ENCODE data around the gene KLHL29.

The KLHL29 gene

GRCh38 chr2:23497536-23497935 is 112.6 kb downstream of the KLHL29 start:
- no peak for DNase-seq

DNA sequence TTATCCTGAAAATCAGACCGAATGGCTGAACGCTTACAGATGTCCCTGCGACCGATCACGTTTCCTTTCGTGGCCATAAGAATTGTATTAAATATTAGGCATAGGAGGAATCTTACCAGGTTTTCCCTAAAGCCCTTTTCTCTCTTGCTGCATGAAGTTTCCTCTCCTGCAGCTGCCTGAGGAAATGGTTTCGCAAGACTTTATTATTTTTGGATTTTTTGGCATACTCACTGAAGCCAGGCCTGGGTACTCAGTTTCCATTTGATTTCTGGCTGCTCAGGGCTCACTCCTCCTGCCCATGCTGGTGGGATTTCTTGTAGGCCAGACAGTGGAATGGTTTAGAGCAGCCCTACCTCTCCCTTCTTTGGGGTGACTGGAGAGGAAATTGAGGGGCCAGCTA is 114.0 kb downstream of the KLHL29 start:
- DNase-seq, result no peak

DNA sequence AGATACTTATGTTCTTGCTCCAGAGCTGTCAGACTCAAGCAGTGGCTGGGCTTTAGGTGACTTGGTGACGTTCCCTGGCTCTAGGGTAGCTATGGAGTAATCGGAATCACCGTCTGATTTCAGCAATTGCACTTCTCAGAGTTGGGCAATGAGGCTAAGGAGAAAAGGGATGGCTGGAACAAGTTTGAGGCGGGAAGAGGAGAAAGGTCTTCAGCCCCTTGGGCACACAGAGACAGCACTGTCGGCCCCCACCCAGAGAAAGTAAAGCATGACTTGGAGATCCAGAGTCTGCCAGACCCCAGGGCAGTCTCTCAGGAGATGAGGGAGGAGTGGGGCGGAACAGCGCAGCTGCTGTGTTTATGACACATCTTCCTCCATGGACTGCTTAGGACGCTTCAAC is 114.5 kb downstream of the KLHL29 start:
- DNase-seq, result no peak

DNA sequence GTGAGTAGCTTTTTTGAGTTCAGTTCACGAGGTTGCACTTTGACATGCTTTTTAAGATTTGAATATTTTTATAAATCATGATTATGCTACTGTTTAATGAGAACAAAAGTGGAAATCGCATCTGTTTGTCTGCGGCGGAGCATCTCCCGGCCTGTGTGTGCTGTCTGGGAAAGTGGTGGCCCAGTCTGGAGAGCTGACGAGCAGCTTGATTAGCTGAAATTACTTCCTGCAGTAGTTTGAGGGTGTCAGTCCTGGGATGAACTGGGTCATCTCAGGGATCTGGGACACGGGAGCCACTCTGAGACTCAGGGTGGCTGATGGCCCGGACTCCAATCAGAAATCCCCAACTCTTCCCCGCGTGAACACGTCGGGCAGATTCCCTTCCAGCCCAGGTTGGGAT is 115.9 kb downstream of the KLHL29 start:
- no peak for DNase-seq

DNA sequence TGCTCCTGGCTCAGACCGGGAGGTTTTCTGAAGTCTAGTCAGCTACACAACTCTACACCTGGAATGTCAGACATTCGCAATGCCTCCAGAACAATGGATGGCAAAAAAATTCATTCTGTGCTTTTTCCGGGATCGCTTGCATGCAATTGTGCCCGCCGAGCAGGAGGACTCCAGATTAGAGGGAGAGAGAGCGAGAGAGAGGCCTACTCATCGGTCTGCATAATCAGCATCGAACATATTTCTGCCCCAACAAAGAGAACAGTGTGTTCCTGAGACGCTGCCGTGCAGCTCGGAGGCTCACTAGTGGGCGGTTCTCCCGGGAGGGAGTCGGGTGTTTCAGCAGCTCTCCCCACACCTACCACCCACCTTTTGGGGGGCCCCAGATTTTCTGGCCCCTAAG is 117.1 kb downstream of the KLHL29 start:
- no peak for DNase-seq

DNA sequence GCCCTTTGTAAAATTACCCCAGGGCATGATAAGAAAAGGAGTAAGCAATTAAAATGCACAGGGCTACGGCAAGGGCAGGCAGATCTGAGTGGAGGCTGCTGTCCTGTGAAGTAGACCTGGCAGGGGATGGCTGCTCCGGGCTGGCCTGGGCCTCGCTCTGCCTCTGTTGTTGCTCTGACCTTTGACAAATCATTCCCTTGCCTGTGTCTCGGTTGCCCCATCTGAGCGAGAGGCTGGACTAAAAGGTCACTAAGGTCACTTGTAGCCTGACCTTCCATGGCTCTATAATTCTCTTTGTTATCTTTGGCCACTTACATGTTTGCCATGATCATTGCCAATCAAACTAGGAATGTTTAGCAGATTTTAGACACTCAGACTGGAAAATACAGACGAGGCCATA is 118.1 kb downstream of the KLHL29 start:
- DNase-seq, result no peak

GRCh38 chr2:23503682-23504081 is 118.7 kb downstream of the KLHL29 start:
- no peak for DNase-seq

- no peak for DNase-seq
Measured at GRCh38 chr2:23504591-23504990, 119.6 kb downstream of the KLHL29 start.

GRCh38 chr2:23505218-23505983 is 120.4 kb downstream of the KLHL29 start:
- DNase-seq, result no peak

DNA sequence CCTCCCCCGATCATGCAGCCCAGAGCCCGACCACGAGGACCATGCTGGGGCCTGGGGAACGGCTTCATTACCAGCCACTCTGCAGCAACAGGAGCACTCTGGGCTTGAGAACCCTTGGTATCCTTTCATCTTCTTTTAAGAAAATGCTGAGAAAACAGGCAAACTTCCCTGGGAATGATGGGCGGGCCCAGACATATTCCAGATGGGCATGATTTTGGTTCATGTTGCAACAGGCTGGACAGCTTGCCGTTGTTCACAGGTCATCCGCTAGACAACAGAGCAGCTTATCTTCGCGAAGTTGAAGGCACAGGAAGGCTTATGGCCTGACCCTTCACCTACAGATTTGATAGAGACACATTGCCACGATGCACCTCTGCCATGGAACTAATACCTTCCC is 121.0 kb downstream of the KLHL29 start:
- no peak for DNase-seq

DNA sequence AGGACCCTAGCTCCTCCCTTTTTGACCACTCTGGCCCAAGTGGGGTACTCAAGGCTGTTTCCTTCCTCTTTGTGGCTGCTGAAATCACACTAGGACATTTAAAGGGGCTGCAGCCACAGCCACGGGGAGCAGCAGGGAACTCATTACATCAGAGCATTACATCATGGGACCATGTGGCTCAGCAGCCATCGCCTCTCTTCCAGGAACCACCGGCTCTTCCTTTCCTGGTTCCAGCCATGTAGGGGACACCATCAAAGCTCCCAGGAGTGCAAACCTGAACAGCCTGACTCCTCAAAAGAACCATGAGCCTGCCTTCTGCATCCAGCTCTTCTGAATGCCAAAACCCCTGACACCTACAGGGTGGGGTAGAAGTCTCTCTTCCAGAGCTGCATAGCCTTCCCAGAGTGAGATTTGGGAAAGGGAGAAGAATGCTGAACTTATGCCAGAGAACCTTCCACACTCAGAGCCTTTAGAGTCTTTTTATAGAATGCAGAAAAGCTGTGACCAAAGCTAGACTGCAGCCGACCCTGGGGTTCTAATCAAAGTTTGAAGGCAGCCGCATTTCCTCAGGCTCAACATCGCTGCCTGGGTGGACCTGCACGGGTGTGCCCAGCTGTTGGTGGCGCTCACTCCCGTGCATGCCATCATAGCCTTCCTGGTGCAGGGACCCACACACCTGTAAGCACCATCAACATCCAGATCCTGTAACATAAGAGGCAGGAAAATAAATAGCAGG is 121.7 kb downstream of the KLHL29 start:
- no peak for DNase-seq

DNA sequence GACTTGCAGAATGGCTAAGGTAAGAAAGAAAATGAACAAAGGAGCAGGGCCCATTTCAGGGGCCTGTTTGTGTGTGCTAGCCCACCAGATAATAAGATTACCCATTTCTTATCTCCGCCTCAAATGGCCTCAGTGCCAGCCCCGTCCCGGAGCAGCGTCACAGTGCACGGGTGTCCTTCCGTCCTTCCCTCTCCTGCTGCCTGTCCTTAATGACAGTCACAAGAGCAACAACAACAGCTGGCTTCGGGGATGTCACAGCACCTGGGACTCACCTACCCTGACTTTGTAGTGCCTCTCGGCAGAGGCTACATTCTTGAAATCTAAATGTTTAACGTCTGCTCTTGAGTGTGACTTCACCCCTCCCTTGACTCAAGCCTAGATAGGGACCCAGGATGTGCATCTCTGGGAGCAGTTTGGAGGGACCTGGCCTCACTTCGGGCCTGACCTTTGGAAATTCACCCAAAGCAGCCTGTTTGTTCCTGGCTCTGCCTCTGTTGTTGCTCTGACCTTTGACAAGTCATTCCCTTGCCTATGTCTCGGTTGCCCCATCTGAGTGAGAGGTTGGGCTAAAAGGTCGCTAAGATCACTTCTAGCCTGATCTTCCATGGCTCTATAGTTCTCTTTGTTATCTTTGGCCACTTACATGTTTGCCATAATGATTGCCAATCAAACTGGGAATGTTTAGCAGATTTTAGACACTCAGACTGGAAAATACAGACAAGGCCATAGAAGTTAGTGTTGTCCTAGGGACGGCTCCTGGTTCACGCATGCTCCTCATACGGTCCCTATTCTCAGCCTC is 122.5 kb downstream of the KLHL29 start:
- no peak for DNase-seq

GRCh38 chr2:23508066-23508390 is 123.0 kb downstream of the KLHL29 start:
- no peak for DNase-seq

GRCh38 chr2:23509103-23509502 is 124.1 kb downstream of the KLHL29 start:
- no peak for DNase-seq

GRCh38 chr2:23509596-23510292 is 124.8 kb downstream of the KLHL29 start:
- DNase-seq, result no peak

DNA sequence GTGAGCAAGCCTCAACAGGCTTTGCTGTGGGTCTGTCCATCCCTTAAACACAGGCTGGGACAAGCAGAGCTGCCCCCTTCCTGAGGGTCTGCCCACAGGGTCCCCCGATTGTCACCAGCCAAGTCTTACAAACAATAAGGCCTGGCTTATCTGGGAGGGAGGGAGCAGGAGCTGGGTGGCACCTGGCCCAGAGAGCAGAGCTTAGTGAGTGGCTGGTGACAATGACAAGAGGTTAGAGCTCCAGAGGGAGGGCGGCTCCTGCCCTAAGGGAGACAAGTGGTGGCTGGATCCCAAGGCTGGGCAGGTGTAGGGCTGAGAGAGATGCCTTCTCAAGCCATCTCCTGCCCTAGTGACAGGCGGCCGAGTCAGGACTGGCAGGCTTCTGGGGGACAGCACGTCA is 125.5 kb downstream of the KLHL29 start:
- DNase-seq, result no peak

GRCh38 chr2:23512778-23513177 is 127.8 kb downstream of the KLHL29 start:
- DNase-seq, result no peak

GRCh38 chr2:23513245-23513871 is 128.4 kb downstream of the KLHL29 start:
- no peak for DNase-seq

DNA sequence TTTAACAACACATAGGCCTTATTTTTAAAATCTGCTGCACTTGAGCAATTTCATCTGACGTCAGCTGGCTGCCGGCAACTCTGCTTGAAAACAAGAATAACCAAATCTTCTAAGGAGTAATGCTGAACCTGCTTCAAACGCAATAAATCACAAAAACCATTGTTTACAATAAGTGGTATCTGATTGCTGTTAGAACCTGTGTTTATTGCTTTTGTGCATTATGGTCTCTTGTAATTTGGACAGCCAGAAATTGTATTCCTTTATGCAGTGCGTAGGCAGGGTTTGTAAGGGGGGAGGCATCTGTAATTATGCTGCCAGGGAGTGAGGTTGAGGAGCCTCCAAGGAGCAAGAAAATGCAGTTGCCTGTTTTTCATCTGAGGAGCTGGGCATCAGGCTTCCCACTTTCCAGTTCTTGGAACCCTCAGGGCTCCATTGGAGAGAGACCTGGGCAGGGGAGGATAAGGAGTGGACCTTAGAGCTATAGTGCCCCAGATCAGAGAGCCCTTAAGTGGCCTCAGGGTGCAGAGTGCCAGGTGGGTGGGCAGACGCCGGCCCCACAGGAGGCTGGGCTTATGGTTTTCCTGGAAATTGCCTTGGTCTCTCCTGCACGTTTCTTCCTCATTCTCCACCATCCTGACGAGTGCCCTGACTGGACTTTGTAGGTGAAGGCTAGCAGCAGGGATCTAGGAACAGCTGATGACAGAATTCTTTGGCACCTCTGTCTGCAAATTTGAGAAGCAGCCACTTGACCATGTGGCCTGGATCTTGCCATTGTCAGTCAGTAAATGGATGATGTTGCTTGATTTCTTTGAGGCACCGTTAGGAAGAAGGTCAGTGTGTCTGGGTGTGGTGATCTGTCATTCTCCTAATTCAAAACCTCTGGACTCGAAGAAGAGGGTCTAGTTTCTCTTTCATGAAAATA is 129.2 kb downstream of the KLHL29 start:
- DNase-seq, result no peak

DNA sequence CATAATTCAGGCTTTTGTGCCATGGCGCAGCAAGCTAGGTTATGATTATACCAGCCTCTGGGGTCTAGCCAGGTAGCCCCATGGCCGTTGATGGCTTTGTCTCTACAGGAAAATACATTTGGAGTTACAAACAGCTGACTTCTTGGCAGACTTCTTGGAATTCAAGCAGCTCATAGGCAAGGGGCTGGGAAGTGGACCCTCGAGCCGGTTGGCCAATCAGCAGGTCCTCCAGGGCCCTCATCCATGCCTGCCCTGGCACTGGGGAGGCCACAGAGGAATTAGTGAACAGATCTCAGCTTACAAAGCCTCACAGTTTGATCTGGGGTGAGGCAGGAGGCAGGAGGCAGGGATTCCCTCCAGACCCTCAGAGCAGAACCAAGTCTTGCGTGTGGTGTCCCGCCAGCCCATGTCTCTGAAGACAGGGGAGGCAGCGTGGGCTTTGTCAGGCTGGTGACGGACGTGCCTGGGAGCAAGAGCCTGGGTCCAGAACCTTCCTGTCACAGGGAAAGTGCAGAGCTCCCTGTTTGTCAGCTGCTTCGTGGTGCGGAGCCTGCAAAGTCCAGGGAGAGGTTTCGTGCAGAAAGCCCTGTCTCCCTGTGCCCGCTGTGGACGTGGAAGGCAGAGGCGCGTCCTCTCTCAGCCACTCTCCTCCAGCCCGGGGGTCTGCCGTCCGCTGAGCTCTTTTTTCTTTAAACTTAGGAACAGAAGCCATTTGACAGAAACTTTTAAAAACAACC is 131.7 kb downstream of the KLHL29 start:
- no peak for DNase-seq

All from activated CD4-positive, alpha-beta T cell treated with anti-CD3 and anti-CD28 coated beads, Interleukin-2, amount 50 U/mL, for 48 hours (primary cell).